Measurements from ENCODE around the gene PPP1CC. TPM values are rescaled to one million over a fixed set of nuclear protein-coding genes. Genes with fewer than 3 reads are reported as not detected.

Gene PPP1CC
- total and polyA plus RNA-seq, 8 donors, result 33.3 to 92.7 (median 70.2) TPM

- intact Hi-C loops (cut with DNase I), result no loop called here
- Histone ChIP-seq H3K4me1 (no peaks in the 10 kb centered on the region), H3K36me3 (no peaks in the 10 kb centered on the region), H3K27ac (no peak overlapping the region), H3K27me3 (no peaks in the 10 kb centered on the region), H3K4me3 (no peak overlapping the region), H3K9me3 (no peaks in the 10 kb centered on the region)
- TF ChIP-seq CTCF (IDR thresholded peaks at IDR 0.05), result no peak
- ATAC-seq (no peak), DNase-seq (no peak), FAIRE-seq (no peak)
- WGBS, 2 donors, result 81 to 88% methylated on average over 6 of the region's 6 CpGs
Observed at GRCh38 chr12:110758922-110759321, 16.2 kb upstream of the PPP1CC start.

- no peak for DNase-seq
- ATAC-seq, result no peak
- TF ChIP-seq CTCF (IDR thresholded peaks at IDR 0.05), result no peak
- no peaks in the 10 kb centered on the region for H3K9me3 ChIP-seq
- intact Hi-C loops (cut with DNase I), result no loop called here
- no peaks in the 10 kb centered on the region for H3K27me3 ChIP-seq
- no peak overlapping the region for H3K4me3 ChIP-seq
- FAIRE-seq, result no peak
- H3K27ac ChIP-seq, result no peak overlapping the region
- no peaks in the 10 kb centered on the region for H3K4me1 ChIP-seq
- WGBS, 2 donors, result 78 to 83% methylated on average over 1 of the region's 1 CpG
- H3K36me3 ChIP-seq, result no peaks in the 10 kb centered on the region
Observed at GRCh38 chr12:110756611-110757010, 13.9 kb upstream of the PPP1CC start.

- intact Hi-C loops (cut with DNase I), result no loop called here
- WGBS, 2 donors, result 88 to 95% methylated on average over 3 of the region's 3 CpGs
- TF ChIP-seq CTCF (IDR thresholded peaks at IDR 0.05), result no peak
- Histone ChIP-seq H3K36me3 (no peaks in the 10 kb centered on the region), H3K4me1 (no peaks in the 10 kb centered on the region), H3K27ac (no peak overlapping the region), H3K4me3 (no peak overlapping the region), H3K9me3 (no peaks in the 10 kb centered on the region), H3K27me3 (no peaks in the 10 kb centered on the region)
- no peak for FAIRE-seq
- ATAC-seq, result no peak
- no peak for DNase-seq
Observed at GRCh38 chr12:110754101-110754793, 11.6 kb upstream of the PPP1CC start.

GRCh38 chr12:110750784-110751461, 8.2 kb upstream of the PPP1CC start:
- FAIRE-seq (no peak), ATAC-seq (peak in 1 of 4 donors; percentile 21), DNase-seq (no peak)
- 86 to 92% methylated on average over 13 of the region's 13 CpGs for WGBS, 2 donors
- no peaks in the 10 kb centered on the region for H3K4me1 ChIP-seq
- TF ChIP-seq CTCF (IDR thresholded peaks at IDR 0.05), result no peak
- intact Hi-C loops (cut with DNase I), result no loop called here
- H3K27ac ChIP-seq, result no peak overlapping the region
- no peaks in the 10 kb centered on the region for H3K36me3 ChIP-seq
- no peak overlapping the region for H3K4me3 ChIP-seq
- no peaks in the 10 kb centered on the region for H3K27me3 ChIP-seq
- H3K9me3 ChIP-seq, result no peaks in the 10 kb centered on the region

- no peak for FAIRE-seq
- intact Hi-C loops (cut with DNase I), result no loop called here
- ATAC-seq, result no peak
- no peak overlapping the region for H3K27ac ChIP-seq
- WGBS, 2 donors, result 94% methylated on average over 6 of the region's 6 CpGs
- H3K4me3 ChIP-seq, result no peak overlapping the region
- peaks cover 0 to 7% (median 0%) of the 10 kb centered on the region in 3 donors for H3K4me1 ChIP-seq
- no peaks in the 10 kb centered on the region for H3K27me3 ChIP-seq
- no peak for DNase-seq
- no peak for TF ChIP-seq CTCF (IDR thresholded peaks at IDR 0.05)
- H3K36me3 ChIP-seq, result no peaks in the 10 kb centered on the region
- H3K9me3 ChIP-seq, result no peaks in the 10 kb centered on the region
Observed at GRCh38 chr12:110746550-110746949, 3.9 kb upstream of the PPP1CC start.
